Measurements from ENCODE around the gene KLHL30. TPM values are rescaled to one million over a fixed set of nuclear protein-coding genes. Genes with fewer than 3 reads are reported as not detected.

The KLHL30 gene
- total RNA-seq (2014; rRNA removed; shearing (Covaris generic)) = not detected in 2 replicates
- polyA plus RNA-seq (2015; cell fraction: cytosol; rRNA removed) = not detected in 2 replicates
- 0.09 TPM in 1 of 2 replicates, not detected in the other for polyA plus RNA-seq (2015; cell fraction: nucleus; rRNA removed)

- DNase-seq (ENCODE audit: low read depth) = no peak
Observed at GRCh38 chr2:238138331-238139195, at the start of gene KLHL30. Gene KLHL30 (plus strand): TSS chr2:238138668. CDS start chr2:238140755, 2,087 bp downstream.

GRCh38 chr2:238090887-238091286 is 47.6 kb upstream of the KLHL30 start:
- no peak for DNase-seq (ENCODE audit: low read depth)

GRCh38 chr2:238091436-238092060 is 46.9 kb upstream of the KLHL30 start:
- no peak for DNase-seq (ENCODE audit: low read depth)

GRCh38 chr2:238092486-238093035 is 45.9 kb upstream of the KLHL30 start:
- no peak for DNase-seq (ENCODE audit: low read depth)

- no peak for DNase-seq (ENCODE audit: low read depth)
Observed at GRCh38 chr2:238093181-238094140, 45.0 kb upstream of the KLHL30 start.

- no peak for DNase-seq (ENCODE audit: low read depth)
Observed at GRCh38 chr2:238094438-238095022, 43.9 kb upstream of the KLHL30 start.

GRCh38 chr2:238095143-238095542 is 43.3 kb upstream of the KLHL30 start:
- DNase-seq (ENCODE audit: low read depth) = no peak

GRCh38 chr2:238096311-238097011 is 42.0 kb upstream of the KLHL30 start:
- no peak for DNase-seq (ENCODE audit: low read depth)

- no peak for DNase-seq (ENCODE audit: low read depth)
Observed at GRCh38 chr2:238097201-238097987, 41.1 kb upstream of the KLHL30 start.

GRCh38 chr2:238097988-238098871 is 40.2 kb upstream of the KLHL30 start:
- DNase-seq (ENCODE audit: low read depth) = peak; percentile 68

- no peak for DNase-seq (ENCODE audit: low read depth)
Observed at GRCh38 chr2:238098901-238099713, 39.4 kb upstream of the KLHL30 start.

- no peak for DNase-seq (ENCODE audit: low read depth)
Observed at GRCh38 chr2:238099714-238100048, 38.8 kb upstream of the KLHL30 start.

GRCh38 chr2:238100049-238100820 is 38.2 kb upstream of the KLHL30 start, which contains the start of gene ESPNL:
Gene ESPNL (plus strand): TSS chr2:238100340. CDS start chr2:238100420, 80 bp downstream.
- peak; percentile 30 for DNase-seq (ENCODE audit: low read depth)

GRCh38 chr2:238100821-238101771 is 37.4 kb upstream of the KLHL30 start:
- no peak for DNase-seq (ENCODE audit: low read depth)
